DOHH2 (cell line): ENCODE measurements around the gene CTDP1.

Experiments used
- CTCF ChIP-seq: fragments of 200-600 bp; sonication (generic); IDR thresholded peaks from one replicate; pipeline ENCODE4 v1.5.1; 2014; ENCODE audit warnings: antibody characterized with exemption, mild to moderate bottlenecking, low read depth, low read length; ENCODE audit not compliant: poor library complexity, severe bottlenecking
- EZH2phosphoT487 ChIP-seq: fragments of 200-600 bp; sonication (generic); IDR thresholded peaks from 2 replicates; pipeline ENCODE4 v1.6.1; 2017; ENCODE audit warnings: borderline replicate concordance, mild to moderate bottlenecking, antibody characterized with exemption, low read length, moderate library complexity, mixed read lengths

GRCh38 chr18:79794846-79795245 is 115.2 kb downstream of the CTDP1 start:
- TF ChIP-seq CTCF (no peak), EZH2phosphoT487 (no peak)
